GM19023 (cell line): Measurements from ENCODE around the gene VAV3.

ENCODE experiments used
- ATAC-seq: cut with Tn5 transposase; IDR thresholded peaks from one replicate; pipeline ENCODE4 v1.9.1; 2021; ENCODE audit warnings: mild to moderate bottlenecking, moderate library complexity; ENCODE audit not compliant: unreplicated experiment

Gene VAV3

GRCh38 chr1:107691540-107691939 is 273.4 kb downstream of the VAV3 start:
- ATAC-seq, result no peak

DNA sequence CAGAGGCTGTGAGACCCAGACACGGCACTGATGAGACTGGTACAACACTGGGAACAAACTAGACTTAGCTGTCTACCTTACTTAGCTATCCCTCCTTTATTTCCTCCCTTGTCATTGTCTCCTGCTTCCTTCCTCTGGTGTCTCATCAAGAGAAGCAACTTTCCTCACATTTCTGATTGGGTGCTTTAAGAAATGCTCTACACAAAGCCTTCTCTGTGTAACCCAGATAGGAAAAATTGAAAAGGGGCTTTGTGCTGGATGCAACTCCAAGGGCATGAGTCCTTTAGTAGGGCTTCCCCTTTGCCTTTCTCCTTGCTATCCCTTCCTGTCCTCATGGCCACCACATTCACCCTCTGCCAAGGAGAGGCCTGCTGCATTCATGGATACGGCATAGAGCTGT is 274.5 kb downstream of the VAV3 start:
- ATAC-seq, result no peak

DNA sequence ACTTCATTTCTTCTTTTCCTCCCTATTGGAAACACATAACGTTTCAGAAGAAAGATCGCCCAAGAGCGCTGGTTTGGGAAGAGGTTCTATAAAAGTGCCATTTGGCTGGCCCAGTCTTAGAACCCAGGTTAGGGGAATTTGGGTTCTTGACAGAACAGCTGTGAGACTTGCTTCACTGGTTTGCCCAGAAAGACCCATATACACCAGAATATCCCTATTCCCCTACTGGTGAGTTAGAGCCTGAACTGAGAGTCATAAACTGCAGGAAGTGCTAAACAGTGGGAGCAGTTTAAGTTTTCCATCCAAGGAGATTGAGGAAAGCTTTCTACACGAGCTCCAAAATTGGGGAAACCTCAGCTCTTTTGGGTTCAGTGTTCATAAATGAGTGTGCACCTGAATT is 275.2 kb downstream of the VAV3 start:
- ATAC-seq, result no peak

GRCh38 chr1:107689159-107689558 is 275.8 kb downstream of the VAV3 start:
- ATAC-seq, result no peak

DNA sequence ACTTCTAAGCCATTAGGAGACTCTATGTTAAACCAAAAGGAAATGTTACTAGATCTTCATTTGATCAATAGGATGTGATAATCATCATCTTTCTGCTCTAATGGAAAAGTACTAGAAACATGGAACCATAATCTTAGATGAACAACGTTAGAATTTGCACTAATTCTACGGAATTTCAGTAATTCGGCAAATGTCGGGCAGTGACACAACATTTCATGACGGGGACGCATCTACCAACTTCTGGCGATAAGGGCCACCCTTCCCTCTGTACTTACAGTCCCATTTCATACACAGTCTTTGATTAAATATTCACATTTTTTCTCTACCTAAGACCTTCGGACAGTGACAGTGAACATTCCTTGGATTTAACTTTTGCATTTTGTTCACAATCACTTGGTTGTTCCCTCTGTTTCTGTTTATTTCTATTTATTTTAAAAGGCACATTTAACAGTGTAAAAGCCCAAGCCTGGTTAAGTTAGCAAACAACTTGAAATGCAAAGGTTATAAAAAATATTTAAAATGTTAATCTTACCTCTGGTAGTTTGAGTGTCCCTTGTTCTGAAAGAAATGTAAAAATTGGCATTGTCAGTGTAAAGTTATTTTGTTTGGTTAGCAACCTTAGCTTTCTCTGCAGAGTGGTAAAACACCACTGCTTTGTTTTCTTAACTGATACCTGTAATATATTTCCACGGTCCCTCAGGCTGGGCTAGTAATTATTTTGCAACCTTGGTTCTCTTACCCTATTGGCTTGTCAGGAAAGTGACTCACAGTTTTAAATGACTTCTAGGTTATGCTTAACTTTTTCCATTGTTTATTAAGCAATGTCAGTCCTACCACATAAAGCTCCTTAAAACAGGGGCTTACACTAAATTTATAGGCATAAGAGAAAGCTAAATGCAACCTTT is 276.9 kb downstream of the VAV3 start:
- no peak for ATAC-seq

DNA sequence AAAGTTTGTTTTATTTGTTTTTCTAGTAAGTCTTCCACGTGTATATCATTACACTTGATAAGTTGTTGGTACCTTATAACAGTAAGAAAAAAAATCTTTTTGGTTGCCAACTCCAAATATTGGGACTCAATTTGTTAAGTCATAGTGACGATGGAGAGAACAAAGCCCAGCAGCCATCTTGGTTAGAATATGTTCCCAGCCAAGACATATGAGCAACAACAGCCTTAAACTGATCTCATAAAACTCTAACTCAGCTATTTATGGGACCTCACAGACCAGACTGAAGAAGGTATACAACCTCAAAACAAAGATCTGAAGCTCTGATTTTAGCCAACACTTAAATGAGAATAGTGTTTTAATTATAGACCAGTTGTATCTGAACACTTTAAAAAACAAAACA is 281.3 kb downstream of the VAV3 start:
- no peak for ATAC-seq

- ATAC-seq, result no peak
Observed at GRCh38 chr1:107683191-107683657, 281.8 kb downstream of the VAV3 start.

DNA sequence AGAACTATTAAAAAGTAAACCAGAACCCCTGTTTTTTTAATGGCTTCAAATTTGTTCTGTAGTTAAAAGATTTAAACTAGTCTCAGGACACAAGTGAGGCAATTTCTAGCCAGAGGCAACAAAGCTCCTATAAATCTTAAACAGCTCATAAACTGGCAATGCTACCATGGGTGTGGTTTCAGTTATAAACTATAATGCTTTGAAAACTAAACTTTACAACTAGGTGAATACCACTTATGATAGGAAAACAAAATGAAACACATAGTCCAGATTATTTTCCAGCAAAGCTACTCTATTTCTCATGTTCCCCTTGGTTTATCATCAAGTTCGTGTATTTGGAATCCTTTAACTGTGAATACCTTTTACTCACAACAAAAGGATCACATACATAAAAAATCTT is 282.5 kb downstream of the VAV3 start:
- no peak for ATAC-seq

- ATAC-seq, result no peak
Observed at GRCh38 chr1:107681001-107681479, 283.9 kb downstream of the VAV3 start.

- ATAC-seq, result no peak
Observed at GRCh38 chr1:107680579-107680985, 284.4 kb downstream of the VAV3 start.

- ATAC-seq, result no peak
Observed at GRCh38 chr1:107679411-107679953, 285.5 kb downstream of the VAV3 start.

DNA sequence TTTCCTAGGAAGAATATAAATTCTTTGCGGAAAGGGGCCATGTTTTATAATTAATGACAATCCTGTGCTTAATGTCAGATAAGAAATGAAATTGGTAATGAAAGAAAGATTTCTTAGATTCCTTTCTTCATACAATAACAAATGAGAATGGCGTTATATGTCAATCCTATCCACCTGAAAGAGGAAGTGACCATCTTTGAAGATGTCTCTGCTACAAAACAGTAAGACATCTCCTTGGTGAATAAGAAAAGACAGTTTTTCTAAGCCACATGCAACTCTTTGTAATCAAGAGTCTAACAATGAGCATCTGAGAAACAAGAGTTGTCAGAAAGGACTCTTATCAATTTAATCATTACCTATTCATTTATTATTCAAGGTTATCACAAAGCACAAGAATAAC is 286.0 kb downstream of the VAV3 start:
- no peak for ATAC-seq

DNA sequence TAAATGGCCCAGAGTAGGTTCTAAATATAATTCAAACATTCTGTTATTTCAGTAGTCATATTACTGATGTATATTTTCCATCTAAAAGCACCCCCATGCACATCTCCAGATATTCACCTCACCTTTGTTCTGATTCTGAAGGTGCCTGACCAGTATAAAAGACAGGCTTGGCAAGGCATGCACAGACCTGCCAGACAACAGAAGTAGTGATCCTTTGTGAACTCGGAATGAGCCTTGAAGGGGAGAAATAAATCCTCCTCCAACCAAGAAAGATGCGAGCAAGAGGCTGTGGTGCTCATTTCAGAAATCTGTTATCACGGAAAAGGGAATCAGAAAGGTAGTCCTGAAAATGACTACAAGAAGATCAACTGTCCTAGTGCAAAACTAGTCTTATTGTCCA is 287.3 kb downstream of the VAV3 start:
- ATAC-seq, result no peak

- no peak for ATAC-seq
Observed at GRCh38 chr1:107674486-107674885, 290.5 kb downstream of the VAV3 start.

- ATAC-seq, result no peak
Observed at GRCh38 chr1:107673006-107673405, 292.0 kb downstream of the VAV3 start.

GRCh38 chr1:107670397-107671040 is 294.5 kb downstream of the VAV3 start:
- ATAC-seq, result no peak

DNA sequence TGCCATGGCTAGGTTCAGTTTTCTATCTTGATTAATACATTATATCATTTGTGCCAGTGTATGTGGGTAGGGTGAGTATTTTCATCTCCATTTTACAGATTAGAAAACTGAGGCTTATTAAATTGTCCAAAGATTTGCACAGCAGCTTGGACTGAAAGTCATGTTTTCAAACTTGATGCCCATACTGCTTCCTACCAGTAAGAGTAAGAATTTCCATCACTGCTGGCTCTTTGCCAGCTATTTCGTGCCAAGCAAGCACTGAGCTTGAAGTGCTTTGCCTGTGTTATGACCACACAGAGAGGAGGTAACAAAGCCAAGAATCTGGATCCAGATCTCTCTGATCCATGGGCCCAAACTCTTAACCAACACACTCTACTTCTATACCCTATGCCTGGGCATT is 295.0 kb downstream of the VAV3 start:
- ATAC-seq, result no peak

GRCh38 chr1:107668762-107669161 is 296.2 kb downstream of the VAV3 start:
- ATAC-seq, result no peak

DNA sequence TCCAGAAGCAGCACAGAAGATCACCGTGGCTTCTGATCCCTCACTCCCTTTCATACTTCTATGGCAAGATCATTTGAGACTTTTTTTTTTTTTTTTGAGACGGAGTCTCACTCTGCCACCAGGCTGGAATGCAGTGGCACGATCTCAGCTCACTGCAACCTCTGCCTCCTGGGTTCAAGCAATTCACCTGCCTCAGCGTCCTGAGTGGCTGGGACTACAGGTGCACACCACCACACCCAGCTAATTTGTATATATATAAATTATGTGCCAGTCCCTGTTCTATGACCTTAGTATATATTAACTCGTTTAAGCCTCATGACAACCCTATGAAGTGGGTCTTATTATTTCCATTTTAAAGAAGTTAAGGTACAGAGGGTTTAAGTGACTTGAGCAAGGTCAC is 298.5 kb downstream of the VAV3 start:
- ATAC-seq, result no peak

GRCh38 chr1:107664982-107665925 is 299.7 kb downstream of the VAV3 start:
- no peak for ATAC-seq

DNA sequence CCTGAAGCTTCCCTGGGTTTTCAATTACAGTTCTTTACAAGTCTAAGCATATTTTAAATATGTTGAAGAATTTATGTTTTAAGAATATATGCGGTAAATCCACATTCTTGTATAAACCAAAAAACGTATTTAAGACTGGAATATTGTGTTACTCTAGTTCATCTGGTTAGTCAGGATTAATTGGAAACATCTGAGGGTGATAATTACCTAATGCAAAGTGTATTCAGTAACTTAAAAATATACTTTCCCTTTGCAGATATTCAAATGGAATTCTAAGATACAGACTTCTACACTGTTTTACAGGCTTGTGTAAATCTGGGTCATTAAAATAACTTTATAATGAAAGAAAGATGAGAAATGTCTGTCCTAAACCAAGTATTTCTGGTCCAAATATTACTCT is 302.0 kb downstream of the VAV3 start:
- no peak for ATAC-seq
